ENCODE data around the gene NOTUM.

The NOTUM gene

DNA sequence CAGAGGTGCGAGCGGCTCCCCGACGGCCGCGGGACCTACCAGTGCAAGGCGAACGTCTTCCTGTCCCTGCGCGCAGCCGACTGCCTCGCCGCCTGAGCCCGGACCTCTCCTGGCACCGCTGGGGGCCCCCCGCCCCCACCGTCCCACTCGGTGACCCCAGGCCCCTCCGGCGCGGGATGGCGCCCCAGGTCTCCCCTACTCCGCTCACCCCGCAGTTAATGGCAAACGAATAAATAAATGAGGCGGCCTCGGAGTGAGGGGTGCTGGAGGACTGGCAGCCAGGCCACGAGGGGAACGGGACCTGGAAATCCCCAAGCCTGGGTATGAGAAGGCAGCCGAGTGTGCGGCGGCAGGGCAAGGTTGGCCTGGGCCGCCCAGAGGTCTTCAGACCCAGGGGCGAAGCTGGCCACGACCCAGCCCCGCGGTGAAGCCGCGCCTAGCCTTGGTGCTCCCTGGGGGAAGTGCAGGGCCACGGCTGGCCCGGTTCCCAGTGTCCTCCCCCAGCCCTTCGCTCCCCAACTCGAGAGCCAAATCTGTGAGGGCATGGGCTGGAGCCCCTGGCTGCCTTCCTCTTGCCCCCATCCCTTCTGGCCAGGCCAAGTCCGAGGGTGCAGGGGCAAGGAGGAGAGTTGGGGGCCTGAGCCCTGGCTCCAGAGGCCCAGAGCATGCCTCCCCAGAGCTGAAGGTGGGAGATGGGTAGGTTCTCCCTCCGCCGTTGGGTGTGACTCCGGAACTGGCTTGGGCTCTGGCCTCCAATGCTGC, 58.2 kb downstream of the NOTUM start:
- no peak overlapping the region for H2AFZ ChIP-seq (ENCODE audit: low read length)
- H3K4me2 ChIP-seq (ENCODE audit: low read depth, low read length, poor library complexity, severe bottlenecking), result no peak overlapping the region
- no peaks in the 10 kb centered on the region for H3K79me2 ChIP-seq (ENCODE audit: insufficient read depth, low read length)
- no peaks in the 10 kb centered on the region for H3K4me1 ChIP-seq (ENCODE audit: insufficient read depth, low read length, poor library complexity, severe bottlenecking)
- no peaks in the 10 kb centered on the region for H4K20me1 ChIP-seq (ENCODE audit: insufficient read depth, low read length, poor library complexity, severe bottlenecking)
- H3F3A ChIP-seq (ENCODE audit: low read depth), result no peaks in the 10 kb centered on the region; the same call in 1 of the 2 replicates
- no peaks in the 10 kb centered on the region for H3K9me2 ChIP-seq (replicated peaks; ENCODE audit: low read depth, low read length)
- H3K9ac ChIP-seq (ENCODE audit: low read depth, low read length, poor library complexity, severe bottlenecking), result no peak overlapping the region
- no peak overlapping the region for H3K4me3 ChIP-seq (ENCODE audit: low read length, poor library complexity, severe bottlenecking)
- no peaks in the 10 kb centered on the region for H3K27me3 ChIP-seq (ENCODE audit: insufficient read depth, low read length, poor library complexity, severe bottlenecking)
- no peaks in the 10 kb centered on the region for H3K9me3 ChIP-seq (ENCODE audit: insufficient read depth, low read depth, low read length)
- TF ChIP-seq, protein P1, sequence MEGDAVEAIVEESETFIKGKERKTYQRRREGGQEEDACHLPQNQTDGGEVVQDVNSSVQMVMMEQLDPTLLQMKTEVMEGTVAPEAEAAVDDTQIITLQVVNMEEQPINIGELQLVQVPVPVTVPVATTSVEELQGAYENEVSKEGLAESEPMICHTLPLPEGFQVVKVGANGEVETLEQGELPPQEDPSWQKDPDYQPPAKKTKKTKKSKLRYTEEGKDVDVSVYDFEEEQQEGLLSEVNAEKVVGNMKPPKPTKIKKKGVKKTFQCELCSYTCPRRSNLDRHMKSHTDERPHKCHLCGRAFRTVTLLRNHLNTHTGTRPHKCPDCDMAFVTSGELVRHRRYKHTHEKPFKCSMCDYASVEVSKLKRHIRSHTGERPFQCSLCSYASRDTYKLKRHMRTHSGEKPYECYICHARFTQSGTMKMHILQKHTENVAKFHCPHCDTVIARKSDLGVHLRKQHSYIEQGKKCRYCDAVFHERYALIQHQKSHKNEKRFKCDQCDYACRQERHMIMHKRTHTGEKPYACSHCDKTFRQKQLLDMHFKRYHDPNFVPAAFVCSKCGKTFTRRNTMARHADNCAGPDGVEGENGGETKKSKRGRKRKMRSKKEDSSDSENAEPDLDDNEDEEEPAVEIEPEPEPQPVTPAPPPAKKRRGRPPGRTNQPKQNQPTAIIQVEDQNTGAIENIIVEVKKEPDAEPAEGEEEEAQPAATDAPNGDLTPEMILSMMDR (conservative IDR thresholded peaks at IDR 0.05; ENCODE audit: low read length), result no peak
- TF ChIP-seq EZH2phosphoT487 (IDR thresholded peaks at IDR 0.05; ENCODE audit: borderline replicate concordance), result no peak
- H3K36me3 ChIP-seq (ENCODE audit: insufficient read depth, low read length), result no peaks in the 10 kb centered on the region; the same call in 1 of the 2 replicates
